HL-60/S4 (cell line): ENCODE data around the gene AKR1B1.
"Not testable (repeated sequence)": the region's sequence is repeated elsewhere in the genome, so short reads cannot be mapped to it uniquely, and the experiment has no call there.

Source experiments
- in situ Hi-C: fragments of 300-500 bp; cut with MboI; formaldehyde crosslinking; loops from 2 replicates; pipeline ENCODE4 v1.14.3; 2022; ENCODE audit warnings: low sequenced_read_pairs

The AKR1B1 gene

GRCh38 chr7:134458806-134459698 lies at the start of gene AKR1B1:
TSS of gene AKR1B1 (minus strand) at chr7:134459100. CDS start at chr7:134459062, 38 bp downstream.
- in situ Hi-C loops = no loop called here

DNA sequence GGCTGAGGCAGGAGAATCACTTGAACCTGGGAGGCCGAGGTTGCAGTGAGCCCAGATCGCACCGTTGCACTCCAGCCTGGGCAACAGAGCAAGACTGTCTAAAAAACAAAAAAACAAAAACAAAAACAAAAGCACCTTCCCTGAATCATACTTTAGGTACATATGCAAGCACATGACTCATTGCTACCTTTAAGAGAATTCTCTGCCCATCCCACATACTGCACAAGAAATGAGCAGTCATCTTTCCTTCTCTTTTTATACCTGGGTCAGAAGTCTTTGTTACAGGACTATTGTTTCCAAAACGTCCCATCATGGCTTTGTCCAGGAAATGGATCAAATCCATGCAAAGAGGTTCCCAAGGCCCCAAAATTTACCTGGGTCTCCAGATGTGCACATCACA lies 47.0 kb upstream of the AKR1B1 start:
- in situ Hi-C loops = no loop called here

DNA sequence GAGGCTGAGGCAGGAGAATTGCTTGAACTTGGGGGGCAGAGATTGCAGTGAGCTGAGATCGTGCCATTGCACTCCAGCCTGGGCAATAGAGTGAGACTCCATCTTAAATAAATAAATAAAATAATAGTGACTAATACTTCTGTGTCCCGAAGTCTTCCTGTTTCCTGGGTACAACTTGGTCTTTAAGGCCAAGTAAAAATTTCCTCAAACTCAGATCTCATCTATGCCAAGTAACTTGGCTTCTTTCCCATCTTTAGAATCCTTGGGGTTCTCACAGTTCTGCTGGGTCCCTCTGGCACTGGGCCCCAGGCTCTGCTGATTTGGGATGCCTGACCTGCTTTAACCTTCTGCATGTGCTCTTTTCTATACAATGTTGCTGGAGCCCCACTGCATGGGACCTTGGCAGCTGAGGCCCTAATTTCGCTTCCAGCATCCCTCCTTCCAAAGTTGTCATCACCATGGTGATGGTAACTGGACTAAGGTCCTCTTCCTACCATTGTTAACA lies 45.8 kb upstream of the AKR1B1 start:
- in situ Hi-C loops = no loop called here

GRCh38 chr7:134502463-134503371 lies 43.8 kb upstream of the AKR1B1 start:
- in situ Hi-C loops = no loop called here

- in situ Hi-C loops = no loop called here
These were observed 42.1 kb upstream of the AKR1B1 start for GRCh38 chr7:134500982-134501381.

GRCh38 chr7:134500406-134500805 lies 41.5 kb upstream of the AKR1B1 start:
- in situ Hi-C loops = no loop called here

DNA sequence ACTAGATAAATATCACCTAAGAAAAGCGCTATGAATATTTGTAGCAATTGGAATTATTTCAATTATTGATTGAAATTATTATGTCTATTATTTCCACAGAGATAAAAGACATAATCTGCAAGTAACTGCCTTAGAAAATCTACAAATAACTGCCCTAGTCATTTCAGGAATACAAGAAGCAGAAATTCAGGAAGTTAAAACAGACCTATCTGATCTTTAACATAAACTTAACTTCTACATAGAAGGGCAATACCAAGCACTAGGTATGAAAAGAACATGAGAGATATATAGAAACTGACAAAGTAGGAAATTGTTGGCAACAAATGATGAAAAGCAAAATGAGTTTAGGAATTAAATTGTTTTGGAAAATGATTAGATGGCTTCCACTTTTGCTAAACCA lies 36.6 kb upstream of the AKR1B1 start:
- in situ Hi-C loops = no loop called here

GRCh38 chr7:134493091-134493490 lies 34.2 kb upstream of the AKR1B1 start:
- in situ Hi-C loops = no loop called here

GRCh38 chr7:134487721-134488120 lies 28.8 kb upstream of the AKR1B1 start:
- in situ Hi-C loops = not testable (repeated sequence)

DNA sequence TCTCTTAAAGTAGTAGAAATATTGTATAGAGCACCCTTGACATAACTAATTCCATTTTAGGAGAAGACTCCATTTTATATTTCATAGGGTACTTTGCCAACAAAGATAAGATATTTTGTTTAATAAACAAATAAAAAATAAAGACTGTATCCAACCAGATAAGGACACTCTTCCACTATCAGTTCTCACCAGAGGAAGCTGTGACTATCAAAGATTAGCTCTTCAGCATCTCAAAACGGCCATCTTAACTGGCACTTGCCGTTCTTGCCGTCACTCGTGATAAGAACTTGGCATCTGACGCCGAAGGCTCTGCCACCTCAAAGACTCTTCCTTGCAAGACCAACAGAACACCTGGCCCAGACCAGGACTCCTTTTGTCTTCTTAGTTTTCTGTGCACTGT lies 26.3 kb upstream of the AKR1B1 start:
- in situ Hi-C loops = no loop called here

GRCh38 chr7:134483296-134483695 lies 24.4 kb upstream of the AKR1B1 start:
- in situ Hi-C loops = no loop called here

- in situ Hi-C loops = no loop called here
These were observed 24.0 kb upstream of the AKR1B1 start for GRCh38 chr7:134482858-134483257.

DNA sequence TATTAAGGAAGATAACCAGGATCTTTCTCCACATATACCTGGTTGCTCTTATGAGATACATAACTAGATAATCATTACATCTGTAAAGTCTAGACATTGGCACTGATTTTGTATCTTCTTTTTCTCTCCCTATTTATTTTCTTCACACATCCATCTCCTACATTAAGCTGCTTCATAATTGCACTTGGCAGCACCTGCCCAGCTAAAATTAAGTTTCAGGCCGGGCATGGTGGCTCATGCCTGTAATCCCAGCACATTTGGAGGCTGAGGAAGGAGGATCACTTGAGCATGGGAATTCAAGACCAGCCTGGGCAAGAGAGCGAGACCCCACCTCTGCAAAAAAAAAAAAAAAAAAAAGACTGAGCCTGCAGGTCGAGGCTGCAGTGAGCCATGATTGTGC lies 22.3 kb upstream of the AKR1B1 start:
- in situ Hi-C loops = no loop called here

DNA sequence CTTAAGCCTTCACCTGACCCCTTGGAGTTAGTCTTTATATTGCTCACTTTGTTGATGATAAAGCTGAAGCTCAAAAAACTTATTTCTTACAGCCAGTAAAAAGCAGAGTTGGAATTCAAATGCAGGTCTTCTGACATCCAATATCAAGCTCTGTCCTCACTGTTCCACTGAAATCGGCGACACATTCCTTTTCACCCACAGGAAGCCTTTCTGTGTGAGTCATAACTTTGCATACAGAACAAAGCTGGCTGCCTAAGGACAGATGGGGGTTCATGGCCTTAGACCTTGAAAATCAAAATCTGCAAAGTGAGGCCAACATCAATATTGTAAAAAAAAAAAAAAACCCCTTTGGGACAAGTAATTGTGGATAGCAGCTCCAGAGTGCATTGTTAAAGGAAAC lies 21.8 kb upstream of the AKR1B1 start:
- in situ Hi-C loops = no loop called here

DNA sequence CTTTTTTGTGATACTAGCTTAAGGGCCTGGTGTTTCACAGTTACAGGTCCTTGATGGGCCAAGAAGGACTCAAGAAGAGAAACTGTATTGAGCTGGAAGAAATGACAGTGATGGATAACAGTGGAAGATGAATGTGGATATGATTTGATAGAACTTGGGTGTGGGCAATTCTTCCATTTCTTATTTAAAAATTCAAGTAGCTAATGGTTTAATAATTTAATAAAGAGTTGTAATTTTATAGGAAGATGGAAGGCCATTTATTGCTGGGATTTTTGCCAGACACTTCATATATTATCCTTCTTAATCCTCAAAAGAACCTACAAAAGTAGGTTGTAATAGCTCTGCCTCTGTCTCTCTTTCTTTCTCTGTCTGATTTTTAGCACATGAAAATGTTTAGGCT lies 21.3 kb upstream of the AKR1B1 start:
- in situ Hi-C loops = no loop called here

DNA sequence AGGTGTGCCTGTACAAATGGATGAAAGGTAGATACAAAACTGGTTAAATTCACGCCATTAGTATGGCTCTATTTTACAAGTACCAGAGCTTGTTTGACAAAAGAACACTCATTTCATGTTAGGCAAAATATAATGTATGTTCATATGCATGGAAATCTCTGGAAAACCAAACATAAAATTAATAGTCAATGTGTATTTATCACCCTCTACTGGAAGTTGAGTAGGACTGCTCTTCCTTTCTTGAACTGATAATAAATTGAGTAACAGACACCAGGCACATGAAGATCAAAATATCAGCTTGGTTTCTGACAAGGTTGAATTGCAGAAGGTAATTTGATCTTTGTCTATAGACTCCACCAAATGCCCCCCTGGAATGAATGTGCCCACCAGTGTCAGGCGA lies 19.8 kb upstream of the AKR1B1 start:
- in situ Hi-C loops = no loop called here

DNA sequence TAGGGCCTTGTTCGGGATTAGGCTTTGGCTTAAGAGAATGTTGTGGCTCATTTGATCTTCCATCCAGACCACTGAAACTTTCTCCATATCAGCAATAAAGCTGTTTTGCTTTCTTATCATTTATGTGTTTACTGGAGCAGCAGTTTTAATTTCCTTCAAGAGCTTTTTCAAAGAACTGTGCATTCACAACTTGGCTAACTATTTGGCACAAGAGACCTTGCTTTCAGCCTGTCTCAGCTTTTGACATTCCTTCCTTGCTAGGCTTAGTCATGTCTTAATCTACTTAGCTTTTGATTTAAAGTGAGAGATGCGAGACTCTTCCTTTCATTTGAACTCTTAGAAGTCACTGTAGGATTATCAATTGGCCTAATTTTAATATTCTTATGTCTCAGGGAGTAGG lies 19.1 kb upstream of the AKR1B1 start:
- in situ Hi-C loops = no loop called here

DNA sequence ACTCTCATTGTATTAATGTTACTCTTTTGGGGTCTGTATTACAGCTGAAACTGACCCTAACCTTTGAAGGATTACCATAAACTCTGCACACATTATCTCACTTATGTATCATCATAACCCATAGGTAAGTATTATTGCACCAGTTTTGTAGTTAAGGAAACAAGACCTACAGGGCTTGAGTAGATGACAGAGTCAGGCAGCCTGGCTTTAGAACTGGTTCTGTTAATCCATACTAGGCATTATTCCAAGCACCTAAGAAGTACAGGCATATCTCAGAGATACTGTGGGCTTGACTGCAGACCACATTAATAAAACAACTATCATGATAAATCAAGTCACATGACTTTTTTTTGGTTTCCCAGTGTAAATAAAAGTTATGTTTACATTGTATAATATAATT lies 17.1 kb upstream of the AKR1B1 start:
- in situ Hi-C loops = no loop called here

- in situ Hi-C loops = no loop called here
These were observed 15.9 kb upstream of the AKR1B1 start for GRCh38 chr7:134474828-134475227.

DNA sequence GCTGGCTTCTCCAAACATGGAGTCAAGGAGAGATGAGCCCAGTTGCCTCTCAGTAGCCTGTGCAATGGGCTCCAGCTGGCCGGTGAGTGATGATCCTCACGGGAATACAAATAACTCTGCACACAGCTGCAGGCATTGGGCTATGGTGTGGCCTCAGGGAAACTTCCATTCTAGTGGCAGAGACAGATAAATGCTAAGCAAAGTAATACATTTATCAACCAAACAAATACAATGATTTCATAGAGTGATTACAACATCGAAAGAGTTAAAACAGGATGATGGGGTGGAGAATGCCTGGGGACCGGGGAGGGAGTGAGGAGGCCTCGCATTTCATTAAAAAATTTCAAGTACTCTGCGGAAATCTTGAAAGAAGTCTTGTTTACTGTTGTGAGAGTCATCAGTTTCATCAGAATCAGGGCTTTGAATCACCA lies 15.0 kb upstream of the AKR1B1 start:
- in situ Hi-C loops = no loop called here

- in situ Hi-C loops = no loop called here
These were observed 13.8 kb upstream of the AKR1B1 start for GRCh38 chr7:134472572-134473244.
